Hepatocyte (in vitro differentiated cells): ENCODE data around the gene ZBTB1.

Source experiments
- CTCF ChIP-seq: fragments of 200-600 bp; sonication (generic); IDR thresholded peaks from 2 replicates; pipeline ENCODE4 v1.5.1; 2016; ENCODE audit warnings: antibody characterized with exemption, mild to moderate bottlenecking; ENCODE audit not compliant: poor library complexity
- EZH2 ChIP-seq: fragments of 200-600 bp; sonication (generic); IDR thresholded peaks from 2 replicates; pipeline ENCODE4 v1.6.1; 2016; ENCODE audit warnings: antibody characterized with exemption, mild to moderate bottlenecking, borderline replicate concordance
- EZH2phosphoT487 ChIP-seq: fragments of 200-600 bp; sonication (generic); IDR thresholded peaks from one replicate; pipeline ENCODE4 v1.6.1; 2018; ENCODE audit warnings: antibody characterized with exemption, mild to moderate bottlenecking, low read depth, moderate library complexity; ENCODE audit not compliant: unreplicated experiment, severe bottlenecking

- TF ChIP-seq CTCF (no peak), EZH2 (no peak), EZH2phosphoT487 (no peak)
Measured at GRCh38 chr14:64550621-64551333, 46.2 kb downstream of the ZBTB1 start.
